NCI-H345 (cell line): Measurements from ENCODE around the gene ISLR2.
A peak's percentile ranks its signal among the peaks of the same experiment; 100 is the strongest.
"Not testable (repeated sequence)": the region's sequence is repeated elsewhere in the genome, so short reads cannot be mapped to it uniquely, and the experiment has no call there.

ENCODE experiments used
- DNase-seq: peaks from one replicate; lab custom pipeline; 2025; lab: John Stamatoyannopoulos, UW

The ISLR2 gene

GRCh38 chr15:74130155-74130848 lies at the start of gene ISLR2:
TSS of gene ISLR2 (plus strand) at chr15:74130586. CDS start at chr15:74132755, 2,169 bp downstream.
- DNase-seq = no peak

DNA sequence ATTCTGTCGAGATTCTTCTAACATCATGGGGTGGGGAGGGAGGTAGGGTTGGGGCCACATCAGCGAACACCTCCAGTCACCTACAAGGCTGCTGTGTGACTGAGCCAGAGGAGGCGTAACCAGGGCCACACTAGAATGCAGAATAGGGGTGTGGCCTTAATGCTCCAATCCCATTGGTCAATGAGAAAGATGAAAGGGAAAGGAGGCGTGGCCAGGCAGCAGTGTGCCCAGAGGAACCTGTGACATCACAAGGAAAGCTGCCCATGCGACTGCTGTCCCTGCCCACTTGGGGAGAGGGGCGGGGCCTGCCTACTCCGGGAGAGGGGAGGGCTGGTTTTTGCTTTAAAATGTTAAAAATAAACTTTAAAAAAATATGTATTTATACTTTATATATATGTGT lies 47.9 kb upstream of the ISLR2 start, which contains the start of gene GOLGA6A:
GOLGA6A (minus strand) TSS at position 101 of the 400 bp plus-strand sequence; CDS start at position 60, 41 bp downstream.
- DNase-seq = not testable (repeated sequence)

GRCh38 chr15:74094567-74094966 lies 35.8 kb upstream of the ISLR2 start:
- not testable (repeated sequence) for DNase-seq

DNA sequence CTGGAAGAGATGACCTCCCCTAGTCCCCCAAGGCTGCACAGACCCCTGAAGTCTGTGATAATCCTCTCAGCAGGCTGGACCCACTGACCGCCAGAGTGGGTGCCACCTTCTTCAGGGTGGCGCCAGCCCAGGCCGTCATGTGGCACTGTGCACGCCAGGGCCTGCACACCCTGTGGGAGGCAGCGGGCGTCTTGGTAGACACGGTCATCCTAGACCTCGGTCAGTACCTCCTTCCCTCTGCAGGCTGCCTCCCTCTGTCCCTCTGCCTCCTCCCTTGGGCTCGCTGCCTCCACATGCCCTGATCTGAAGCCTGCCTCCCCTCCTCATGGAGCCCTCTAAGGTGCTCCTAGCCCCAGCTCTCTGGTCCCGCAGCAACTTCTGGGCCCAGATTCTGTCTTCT lies 34.8 kb upstream of the ISLR2 start:
- DNase-seq = not testable (repeated sequence)

DNA sequence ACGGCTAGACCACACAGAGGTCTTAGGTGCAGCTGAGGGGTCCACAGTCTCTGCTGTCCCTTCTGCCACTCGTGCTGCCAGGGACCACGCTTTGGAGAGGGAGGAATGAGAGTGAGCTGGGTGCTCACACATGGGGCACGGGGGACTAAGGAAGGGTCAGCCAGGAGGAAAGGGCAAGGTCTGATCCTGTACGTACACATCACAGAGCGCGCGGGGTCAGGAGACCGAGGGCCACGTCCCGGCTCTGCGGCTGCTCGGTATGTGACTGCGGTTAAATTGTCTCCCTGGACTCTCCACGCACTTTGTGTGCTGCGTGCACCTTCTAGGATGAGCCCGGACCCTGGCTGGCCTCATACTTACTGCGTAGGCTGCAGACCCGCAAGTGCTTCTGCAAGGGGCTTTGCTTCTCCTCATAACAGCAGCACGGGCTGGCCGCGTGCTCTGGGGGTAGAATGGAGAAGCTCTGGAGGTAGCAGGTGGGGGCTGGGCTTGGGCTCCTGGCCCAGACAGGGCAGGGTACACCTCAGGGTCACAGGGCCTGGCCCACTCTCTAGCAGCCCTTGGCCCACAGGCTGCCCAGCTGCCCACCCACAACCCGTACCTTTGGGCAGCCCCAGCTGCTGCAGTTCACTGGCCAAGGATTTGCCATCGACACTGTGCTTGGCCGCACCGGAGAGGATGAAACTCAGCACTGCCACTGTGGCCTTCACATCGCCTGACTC lies 33.5 kb upstream of the ISLR2 start:
- not testable (repeated sequence) for DNase-seq

GRCh38 chr15:74099963-74100733 lies 30.2 kb upstream of the ISLR2 start:
- not testable (repeated sequence) for DNase-seq

DNA sequence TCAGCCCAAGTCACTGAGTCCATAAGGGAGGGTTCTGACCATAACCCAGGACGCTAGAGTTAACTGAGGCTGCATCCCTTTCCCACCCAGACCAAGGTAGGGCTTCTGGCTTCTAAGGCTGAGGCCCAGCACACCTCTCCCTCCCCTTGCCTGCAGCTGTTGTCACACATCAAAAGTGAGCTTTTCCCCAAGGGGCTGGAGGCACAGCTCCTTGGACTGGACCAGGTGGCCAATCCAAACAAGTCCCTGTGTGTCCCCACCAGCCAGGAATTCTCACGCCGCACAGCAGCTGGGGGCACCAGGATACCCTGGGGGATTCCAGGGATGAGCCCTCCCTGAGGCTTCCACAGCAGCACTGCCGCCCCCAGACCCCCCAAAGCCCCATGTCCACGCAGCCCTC lies 22.3 kb upstream of the ISLR2 start:
- DNase-seq = no peak

GRCh38 chr15:74108611-74109010 lies 21.8 kb upstream of the ISLR2 start:
- DNase-seq = not testable (repeated sequence)

DNA sequence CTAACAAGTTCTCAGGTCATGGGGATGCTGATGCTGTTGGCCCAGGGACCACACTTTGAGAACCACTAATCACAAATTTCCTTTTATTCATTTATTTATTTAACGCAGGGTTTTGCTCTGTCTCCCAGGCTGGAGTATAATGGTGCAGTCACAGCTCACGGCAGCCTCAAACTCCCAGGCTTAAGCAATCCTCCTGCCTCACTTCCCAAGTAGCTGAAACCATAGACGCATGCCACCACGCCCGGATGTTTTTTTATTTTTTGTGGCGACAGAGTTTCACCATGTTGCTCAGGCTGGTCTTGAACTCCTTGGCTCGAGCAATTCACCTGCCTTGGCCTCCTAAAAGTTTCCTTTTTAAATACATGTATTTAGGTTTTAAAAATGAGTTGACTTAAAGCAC lies 20.7 kb upstream of the ISLR2 start:
- no peak for DNase-seq

DNA sequence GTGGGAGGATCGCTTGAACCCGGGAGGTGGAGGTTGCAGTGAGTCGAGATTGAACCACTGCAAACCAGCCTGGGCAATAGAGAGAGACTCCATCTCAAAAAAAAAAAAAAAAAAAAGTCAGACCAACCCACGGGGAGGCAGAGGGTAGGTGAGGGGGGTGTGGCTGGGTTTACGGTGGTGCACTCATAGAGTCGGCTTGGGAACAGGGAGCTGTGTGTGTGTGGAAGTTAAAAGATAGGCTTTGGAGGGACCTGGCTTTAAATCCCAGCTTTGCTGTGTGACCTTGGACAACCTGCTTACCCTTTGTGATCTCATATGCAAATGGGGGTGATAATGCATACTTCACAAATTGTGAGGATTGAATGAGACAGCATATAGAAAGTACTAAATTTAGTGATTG lies 10.0 kb upstream of the ISLR2 start:
- no peak for DNase-seq

- DNase-seq = no peak
Measured at GRCh38 chr15:74121039-74121438, 9.3 kb upstream of the ISLR2 start.

DNA sequence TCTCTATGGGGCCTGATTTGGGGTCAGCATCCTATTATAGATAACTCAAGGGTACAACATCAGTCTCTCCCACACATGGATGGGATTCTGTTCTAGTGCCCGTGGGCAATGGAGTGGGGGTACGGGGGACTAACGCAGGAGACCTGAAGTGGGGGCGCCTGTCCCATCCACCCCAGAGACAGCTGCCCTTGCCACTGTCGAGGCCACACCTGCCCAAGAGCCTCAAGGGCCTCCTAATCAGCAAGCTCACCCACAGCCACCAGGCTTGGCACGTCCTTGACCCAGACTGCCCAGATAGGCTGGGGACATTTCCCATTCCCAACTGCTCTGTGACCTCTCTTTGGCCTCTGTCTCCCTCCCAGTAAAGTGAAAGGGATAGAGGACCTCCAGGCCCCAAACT lies 8.5 kb upstream of the ISLR2 start:
- DNase-seq = no peak

GRCh38 chr15:74122403-74123130 lies 7.8 kb upstream of the ISLR2 start:
- DNase-seq = no peak

DNA sequence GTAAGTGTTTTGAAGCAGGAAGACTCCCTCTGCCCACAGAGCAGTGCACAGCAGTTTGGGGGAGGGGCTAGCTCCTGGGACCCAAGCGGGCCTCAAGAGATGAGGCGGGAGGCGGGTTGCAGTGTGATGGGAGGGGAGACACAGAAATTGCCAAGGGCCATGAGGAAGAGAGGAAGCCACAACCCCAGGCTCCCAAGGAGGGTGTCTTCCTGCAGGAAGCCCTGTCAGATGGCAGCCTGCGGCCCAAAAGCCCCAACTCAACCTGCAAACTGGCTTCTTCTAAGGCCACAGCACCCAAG lies 7.3 kb upstream of the ISLR2 start:
- no peak for DNase-seq

DNA sequence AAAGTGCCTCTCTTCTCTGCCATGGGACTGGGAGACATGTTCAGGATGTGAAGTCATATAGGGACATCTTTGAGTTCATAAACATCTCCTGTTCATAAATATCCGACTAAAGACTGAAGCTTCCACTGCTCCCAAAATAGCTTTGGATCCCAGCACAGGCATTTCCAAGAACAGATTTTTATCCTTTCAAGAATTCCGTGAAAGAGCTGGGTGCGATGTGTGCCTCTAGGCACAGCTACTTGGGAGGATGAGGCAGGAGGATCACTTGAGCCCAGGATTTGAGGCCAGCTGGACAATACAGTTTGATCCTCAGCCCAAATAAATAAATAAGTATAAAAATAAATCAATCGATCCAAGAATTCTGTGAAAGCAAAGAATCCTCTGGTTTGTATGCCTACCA lies 6.7 kb upstream of the ISLR2 start:
- no peak for DNase-seq

GRCh38 chr15:74124196-74124595 lies 6.2 kb upstream of the ISLR2 start:
- DNase-seq = no peak

- DNase-seq = no peak
Measured at GRCh38 chr15:74124759-74125158, 5.6 kb upstream of the ISLR2 start.

DNA sequence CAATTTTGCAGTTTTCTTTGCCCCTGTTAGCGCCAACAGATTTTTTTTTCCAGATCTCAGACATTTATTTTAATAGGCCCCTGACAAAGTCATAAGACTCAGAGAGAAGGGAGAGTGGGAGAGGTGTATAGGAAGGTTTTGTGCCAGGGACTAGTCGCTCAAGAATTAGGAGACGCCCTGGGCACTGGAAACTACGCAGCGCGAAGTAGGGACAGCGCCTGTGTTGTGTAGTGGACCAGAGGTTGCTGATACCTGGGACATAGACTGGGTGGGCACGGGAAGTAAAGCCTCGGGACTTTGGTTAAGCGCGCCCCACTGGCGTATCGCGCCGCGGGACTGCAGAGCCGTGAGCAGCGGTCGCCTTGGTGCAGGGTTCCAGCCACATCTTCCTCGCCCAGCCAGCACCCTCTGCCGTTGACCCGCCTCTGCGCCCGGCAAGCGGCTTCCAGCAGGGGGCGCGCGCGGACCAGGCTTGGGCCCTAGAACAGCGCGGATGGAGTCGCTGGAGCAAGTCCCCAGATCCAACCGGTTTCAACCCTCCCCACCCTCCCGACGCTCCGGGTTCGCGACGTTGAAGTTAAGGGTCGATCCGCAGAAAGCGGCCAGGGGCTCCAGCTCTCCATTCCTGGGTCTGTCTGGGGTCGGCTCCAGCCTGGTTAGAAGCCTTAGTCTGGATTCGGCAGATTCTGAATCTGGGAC lies 3.0 kb upstream of the ISLR2 start:
- peak; percentile 78 for DNase-seq

DNA sequence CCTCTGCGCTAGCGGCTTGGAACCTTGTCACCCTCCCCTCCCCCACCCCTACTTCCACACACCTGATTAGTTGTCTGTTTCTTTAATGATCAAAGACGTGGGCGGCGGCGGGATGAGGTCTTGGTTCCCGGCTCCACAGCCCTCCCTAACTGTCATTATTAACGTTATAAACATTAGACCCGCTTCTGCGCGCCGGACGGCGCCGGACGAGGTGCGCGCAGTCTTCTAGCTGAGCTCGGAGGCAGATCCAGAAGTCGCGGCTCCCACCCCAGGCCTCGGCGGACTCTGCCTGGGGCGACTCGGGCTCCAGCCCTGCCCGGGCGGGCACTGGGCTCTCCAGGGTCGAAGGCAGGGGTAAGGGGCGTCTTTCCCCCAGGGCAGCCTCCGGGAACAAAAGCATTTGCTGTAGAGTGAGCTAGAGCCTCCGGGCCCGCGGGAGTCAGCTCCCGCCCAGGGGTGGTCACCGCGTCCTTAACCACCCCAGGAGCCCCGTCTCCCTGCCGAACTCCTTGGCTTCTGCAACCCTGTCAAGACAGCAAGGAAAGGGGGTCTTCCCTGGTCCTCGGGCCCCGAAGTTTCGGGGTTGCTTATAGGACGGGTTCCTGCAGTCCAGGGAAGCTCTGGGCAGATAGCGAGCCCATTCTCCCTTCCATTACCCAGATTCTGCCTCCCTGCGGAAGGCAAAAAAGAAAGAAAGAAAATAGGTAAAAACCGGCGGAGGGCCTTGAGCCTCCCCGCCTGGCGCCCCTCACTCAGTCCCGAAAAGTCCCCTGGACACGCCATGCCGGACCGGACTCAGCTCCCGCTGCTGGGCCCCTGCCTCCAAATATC lies 2.2 kb upstream of the ISLR2 start:
- no peak for DNase-seq

DNA sequence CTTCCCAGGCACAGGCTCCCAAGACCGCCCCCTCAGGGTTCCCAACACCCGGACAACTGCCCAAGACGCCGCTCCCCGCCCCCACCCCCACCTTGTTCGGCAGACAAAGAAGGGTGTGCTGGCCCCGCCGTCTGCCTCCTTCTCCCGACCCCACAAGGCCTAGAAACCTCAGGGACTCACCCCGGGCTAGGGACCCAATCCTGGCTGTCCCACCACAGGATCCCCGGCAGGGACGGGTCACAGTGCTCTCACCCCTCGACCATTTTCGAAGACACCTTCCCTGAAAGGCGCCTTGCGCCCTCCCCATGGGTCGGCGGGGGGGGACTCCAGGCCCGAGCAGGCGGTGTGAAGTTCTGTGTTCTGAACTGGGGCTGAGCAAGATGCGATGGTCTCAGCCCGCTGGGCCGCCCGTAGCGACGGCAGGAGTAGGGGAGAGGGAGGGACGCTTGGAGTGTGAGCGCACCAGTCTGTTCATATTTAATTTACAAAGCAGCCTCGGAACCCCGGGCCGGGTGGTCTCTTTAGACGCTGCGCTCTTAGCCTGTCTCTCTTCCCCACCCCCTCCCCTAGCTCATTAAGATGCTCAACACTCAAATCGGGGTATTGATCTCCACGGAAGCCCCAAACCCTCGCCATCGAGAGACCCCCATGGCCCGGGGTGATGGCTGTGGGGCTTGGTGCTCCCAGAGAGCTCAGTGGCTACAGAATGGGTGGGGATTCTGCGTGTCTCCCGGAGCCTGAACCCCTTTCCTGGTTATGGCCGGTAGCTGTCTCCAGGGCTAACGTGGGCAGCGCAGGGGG lies 1.4 kb upstream of the ISLR2 start:
- DNase-seq = no peak
